GM23338 (cell line): Measurements from ENCODE around the gene NFKB2. TPM values are rescaled to one million over a fixed set of nuclear protein-coding genes. Genes with fewer than 3 reads are reported as not detected.

Experiments
- ATAC-seq: fragments of 200-7000 bp; cut with Tn5 transposase; 3 replicates; pipeline ENCODE4 v1.9.1; 2020
- DNase-seq: peaks from one replicate; pipeline ENCODE4 v3.0.0-alpha.2; 2015; ENCODE audit warnings: low spot score
- H2AFZ ChIP-seq: fragments of 200-600 bp; sonication (generic); 2 replicates; pipeline ENCODE4 v1.8.0; 2016; ENCODE audit warnings: antibody characterized with exemption, mild to moderate bottlenecking, moderate library complexity
- H3F3A ChIP-seq: fragments of 200-600 bp; sonication (generic); replicated peaks from 2 replicates; pipeline ENCODE4 v1.8.0; 2017; ENCODE audit warnings: antibody characterized with exemption, mixed run types, low read depth
- H3K27ac ChIP-seq: fragments of 200-600 bp; sonication (generic); 2 replicates; pipeline ENCODE4 v1.6.1; 2016; ENCODE audit warnings: low read depth
- H3K27me3 ChIP-seq: fragments of 200-600 bp; sonication (generic); 2 replicates; pipeline ENCODE4 v1.8.0; 2016; ENCODE audit warnings: mild to moderate bottlenecking, mixed run types, moderate library complexity; ENCODE audit not compliant: insufficient read depth
- H3K36me3 ChIP-seq: fragments of 200-600 bp; sonication (generic); 2 replicates; pipeline ENCODE4 v1.8.0; 2016; ENCODE audit warnings: mild to moderate bottlenecking; ENCODE audit not compliant: insufficient read depth
- H3K4me1 ChIP-seq: fragments of 200-600 bp; sonication (generic); 2 replicates; pipeline ENCODE4 v1.8.0; 2016; ENCODE audit warnings: mild to moderate bottlenecking, moderate library complexity; ENCODE audit not compliant: insufficient read depth
- H3K4me2 ChIP-seq: fragments of 200-600 bp; sonication (generic); 2 replicates; pipeline ENCODE4 v1.7.1; 2017; ENCODE audit warnings: mixed run types
- H3K4me3 ChIP-seq: fragments of 200-600 bp; sonication (generic); 2 replicates; pipeline ENCODE4 v1.6.1; 2016; ENCODE audit warnings: mixed run types
- H3K79me2 ChIP-seq: fragments of 200-600 bp; sonication (generic); replicated peaks from 2 replicates; pipeline ENCODE4 v1.8.0; 2017; ENCODE audit warnings: mild to moderate bottlenecking; ENCODE audit not compliant: insufficient read depth
- H3K9me2 ChIP-seq: fragments of 200-600 bp; sonication (generic); 2 replicates; pipeline ENCODE4 v1.8.0; 2017; ENCODE audit not compliant: insufficient read depth
- H4K20me1 ChIP-seq: fragments of 200-600 bp; sonication (generic); replicated peaks from 2 replicates; pipeline ENCODE4 v1.8.0; 2017; ENCODE audit warnings: mild to moderate bottlenecking; ENCODE audit not compliant: insufficient read depth
- H3K27ac Mint-ChIP-seq: 2 replicates; pipeline ENCODE4 v1.8.0; 2020; ENCODE audit warnings: inconsistent platforms, mild to moderate bottlenecking, moderate library complexity, mixed read lengths
- H3K27me3 Mint-ChIP-seq: 3 replicates; pipeline ENCODE4 v1.8.0; 2022; ENCODE audit warnings: low read depth, mild to moderate bottlenecking, moderate library complexity, mixed read lengths, inconsistent platforms; ENCODE audit not compliant: insufficient read depth, poor library complexity
- H3K36me3 Mint-ChIP-seq: 3 replicates; pipeline ENCODE4 v1.8.0; 2021; ENCODE audit warnings: low read depth, mild to moderate bottlenecking, inconsistent platforms, moderate library complexity, mixed read lengths
- H3K4me1 Mint-ChIP-seq: 3 replicates; pipeline ENCODE4 v1.8.0; 2020; ENCODE audit warnings: mild to moderate bottlenecking, inconsistent platforms, mixed read lengths
- H3K4me3 Mint-ChIP-seq: 3 replicates; pipeline ENCODE4 v1.8.0; 2021; ENCODE audit warnings: moderate library complexity, mild to moderate bottlenecking, inconsistent platforms, mixed read lengths
- H3K9me3 Mint-ChIP-seq: 3 replicates; pipeline ENCODE4 v1.8.0; 2020; ENCODE audit warnings: moderate library complexity, mild to moderate bottlenecking, inconsistent platforms, mixed read lengths
- CTCF ChIP-seq, 2 experiments: fragments of 200-600 bp in 1 of 2; sonication (generic) in 1 of 2; conservative IDR thresholded peaks; 2 replicates each; pipeline versions ENCODE4 v1.5.1 to v1.6.1; 2016 to 2017; ENCODE audit warnings: antibody characterized with exemption in 2 of 2, low read depth in 2 of 2, mild to moderate bottlenecking in 2 of 2, moderate library complexity in 1 of 2
- ETS1 ChIP-seq: IDR thresholded peaks from 2 replicates; pipeline ENCODE4 v1.6.1; 2016; ENCODE audit warnings: antibody characterized with exemption
- EZH2 ChIP-seq: fragments of 200-600 bp; sonication (generic); IDR thresholded peaks from one replicate; pipeline ENCODE4 v1.8.0; 2017; ENCODE audit warnings: antibody characterized with exemption, mild to moderate bottlenecking, low read depth; ENCODE audit not compliant: unreplicated experiment
- EZH2phosphoT487 ChIP-seq: fragments of 200-600 bp; sonication (generic); IDR thresholded peaks from one replicate; pipeline ENCODE4 v1.8.1; 2018; ENCODE audit warnings: antibody characterized with exemption; ENCODE audit not compliant: unreplicated experiment
- JUNB ChIP-seq: IDR thresholded peaks from one replicate; pipeline ENCODE4 v1.6.1; 2016; ENCODE audit warnings: antibody characterized with exemption; ENCODE audit not compliant: unreplicated experiment
- NANOG ChIP-seq: IDR thresholded peaks from 2 replicates; pipeline ENCODE4 v1.6.1; 2016; ENCODE audit warnings: antibody characterized with exemption, borderline replicate concordance
- POLR2AphosphoS5 ChIP-seq: IDR thresholded peaks from 2 replicates; pipeline ENCODE4 v1.6.1; 2016; ENCODE audit warnings: antibody characterized with exemption, low read depth
- REST ChIP-seq: IDR thresholded peaks from one replicate; pipeline ENCODE4 v1.6.1; 2018; ENCODE audit warnings: antibody characterized with exemption; ENCODE audit not compliant: unreplicated experiment
- STAT1 ChIP-seq: IDR thresholded peaks from one replicate; pipeline ENCODE4 v1.6.1; 2016; ENCODE audit warnings: antibody characterized with exemption; ENCODE audit not compliant: unreplicated experiment
- ZNF114 ChIP-seq: fragments of 250-450 bp; sonication (Bioruptor Pico); IDR thresholded peaks from 2 replicates; pipeline ENCODE4 v1.5.0; 2020; ENCODE audit warnings: mild to moderate bottlenecking, moderate library complexity
- ZNF331 ChIP-seq: fragments of 250-450 bp; sonication (Bioruptor Pico); IDR thresholded peaks from 2 replicates; pipeline ENCODE4 v1.5.0; 2020; ENCODE audit warnings: low read depth, mild to moderate bottlenecking, moderate library complexity
- polyA plus RNA-seq: library from polyadenylated mRNA; unstranded; fragments of >200 nt; fragmentation: Nextera tagmentation; extraction: Ambion mirVana; gene quantifications from 2 replicates; pipeline ENCODE4 v1.2.1, GENCODE V29; 2016
- total RNA-seq: library from RNA; depleted of rRNA; stranded (reverse); fragments of >200 nt; shearing (Covaris generic); gene quantifications from 2 replicates; pipeline ENCODE4 v1.2.3, GENCODE V29; 2014

Gene NFKB2
- total and polyA plus RNA-seq, 2 experiments from 2014 or later, result 6.8 to 29.4 TPM

- TF ChIP-seq REST (no peak), STAT1 (no peak), ZNF331 (no peak), POLR2AphosphoS5 (no peak), EZH2phosphoT487 (no peak), ETS1 (no peak), JUNB (no peak)
Measured at GRCh38 chr10:102405632-102406031, 10.1 kb downstream of the NFKB2 start (continued).

- H3K27ac ChIP-seq, result no peak overlapping the region
- peaks cover 22% of the 10 kb centered on the region for H3K4me1 Mint-ChIP-seq
- peaks cover 52% of the 10 kb centered on the region for H3K27me3 Mint-ChIP-seq
- H3K9me3 Mint-ChIP-seq, result no peaks in the 10 kb centered on the region
- H3K4me2 ChIP-seq, result no peak overlapping the region
- no peak overlapping the region for H2AFZ ChIP-seq
- H3K27me3 ChIP-seq, result peaks cover 46% of the 10 kb centered on the region
- peaks cover 2% of the 10 kb centered on the region; the same call in 1 of the 3 replicates for H3K36me3 Mint-ChIP-seq
- no peak for DNase-seq
- peaks cover 12% of the 10 kb centered on the region for H3F3A ChIP-seq
- no peak for ATAC-seq
- no peaks in the 10 kb centered on the region for H4K20me1 ChIP-seq
- peaks cover 16% of the 10 kb centered on the region for H3K4me1 ChIP-seq
- no peak overlapping the region for H3K4me3 ChIP-seq
- TF ChIP-seq STAT1, result no peak
- TF ChIP-seq EZH2phosphoT487, result no peak
- TF ChIP-seq ETS1, result no peak
- TF ChIP-seq CTCF (conservative IDR thresholded peaks at IDR 0.05; ENCODE audit: low read depth in 2 of 2), result no peak
- no peak for TF ChIP-seq POLR2AphosphoS5
- TF ChIP-seq ZNF331, result no peak
- TF ChIP-seq JUNB, result no peak
- TF ChIP-seq NANOG, result no peak
- no peak for TF ChIP-seq EZH2
- no peak for TF ChIP-seq ZNF114 (CRISPR knock-in tag)
- H3K36me3 ChIP-seq, result no peaks in the 10 kb centered on the region
- no peak overlapping the region; the same call in 2 of the 3 replicates for H3K4me3 Mint-ChIP-seq
- no peaks in the 10 kb centered on the region for H3K79me2 ChIP-seq
- no peaks in the 10 kb centered on the region for H3K9me2 ChIP-seq
- H3K27ac Mint-ChIP-seq, result no peak overlapping the region
Measured at GRCh38 chr10:102406815-102407214, 11.3 kb downstream of the NFKB2 start.
